Endothelial cell of umbilical vein (primary cell): ENCODE results near the gene PI4KA. TPM values are rescaled to one million over a fixed set of nuclear protein-coding genes. Genes with fewer than 3 reads are reported as not detected.

Source experiments
- BruUV-seq: library from RNA; stranded (reverse); fragments of 400-500 nt; replicated peaks from 2 replicates; lab custom pipeline; 2021; lab: Mats Ljungman, UMichigan
- CTCF ChIA-PET: fragments of 300-600, 350-600 bp; sonication (Branson Sonifier 250); formaldehyde crosslinking; loops from one replicate; lab custom pipeline; 2021; ENCODE audit warnings: antibody characterized with exemption, inconsistent platforms; lab: Charles Lee
- POLR2A ChIA-PET: fragments of 300-600, 350-600 bp; sonication (Branson Sonifier 250); formaldehyde crosslinking; loops from one replicate; lab custom pipeline; 2021; ENCODE audit warnings: antibody characterized with exemption, inconsistent platforms; lab: Charles Lee
- DNase-seq: peaks from one replicate; pipeline ENCODE4 v3.0.0-alpha.2; 2011; ENCODE audit warnings: low read depth, low spot score
- FAIRE-seq: peaks from 2 replicates; lab custom pipeline; 2011; peaks lifted over from hg19 to GRCh38; lab: Jason Lieb, UNC
- H2AFZ ChIP-seq: 2 replicates; pipeline ENCODE4 v1.6.0; 2012; ENCODE audit warnings: low read depth, low read length, control low read depth, inconsistent platforms
- H3K27ac ChIP-seq: 2 replicates; pipeline ENCODE4 v1.5.1; 2011; ENCODE audit warnings: low read depth, mild to moderate bottlenecking, control low read depth, low read length, moderate library complexity; ENCODE audit not compliant: insufficient read depth
- H3K27me3 ChIP-seq, 2 experiments: 2 replicates each; pipeline versions ENCODE4 v1.6.0 to v1.6.1; 2011; ENCODE audit warnings: low read length in 2 of 2, mixed read lengths in 1 of 2; ENCODE audit not compliant: control insufficient read depth in 2 of 2, insufficient read depth in 2 of 2
- H3K36me3 ChIP-seq, 2 experiments: 2 replicates in 1 of 2; 3 replicates in 1 of 2; pipeline ENCODE4 v1.5.1; 2011; ENCODE audit warnings: low read length in 2 of 2, mild to moderate bottlenecking in 1 of 2, moderate library complexity in 1 of 2; ENCODE audit not compliant: control insufficient read depth in 2 of 2, insufficient read depth in 2 of 2; ENCODE audit errors: extremely low read depth in 1 of 2
- H3K4me1 ChIP-seq: 3 replicates; pipeline ENCODE4 v1.5.1; 2011; ENCODE audit warnings: mild to moderate bottlenecking, low read length; ENCODE audit not compliant: control insufficient read depth, insufficient read depth; ENCODE audit errors: extremely low read depth
- H3K4me2 ChIP-seq: 2 replicates; pipeline ENCODE4 v1.6.1; 2011; ENCODE audit warnings: low read length, control low read depth, mixed read lengths; ENCODE audit not compliant: insufficient read depth
- H3K4me3 ChIP-seq, 3 experiments: fragments of 200-600 bp in 1 of 3; sonication (generic), shearing (Covaris generic) in 1 of 3; replicated peaks in 1 of 3; 2 replicates each; pipeline ENCODE4 v1.5.1; 2011 to 2016; ENCODE audit warnings: control low read depth in 3 of 3, low read length in 3 of 3, mild to moderate bottlenecking in 2 of 3, inconsistent platforms in 1 of 3, low read depth in 1 of 3, moderate library complexity in 1 of 3; ENCODE audit not compliant: insufficient read depth in 1 of 3
- H3K79me2 ChIP-seq: 2 replicates; pipeline ENCODE4 v1.6.0; 2012; ENCODE audit warnings: low read length, inconsistent platforms; ENCODE audit not compliant: control insufficient read depth, insufficient read depth
- H3K9ac ChIP-seq: replicated peaks from 2 replicates; pipeline ENCODE3; 2011; ENCODE audit warnings: low read length, control low read depth; ENCODE audit not compliant: insufficient read depth; ENCODE audit errors: extremely low read depth
- H3K9me1 ChIP-seq: replicated peaks from 3 replicates; pipeline ENCODE4 v1.6.0; 2011; ENCODE audit warnings: mild to moderate bottlenecking, low read length; ENCODE audit not compliant: control insufficient read depth, insufficient read depth; ENCODE audit errors: extremely low read depth
- H3K9me3 ChIP-seq: replicated peaks from 2 replicates; pipeline ENCODE4 v1.5.1; 2012; ENCODE audit warnings: low read length, inconsistent platforms; ENCODE audit not compliant: control insufficient read depth, insufficient read depth
- H4K20me1 ChIP-seq: replicated peaks from 2 replicates; pipeline ENCODE3; 2011; ENCODE audit warnings: mild to moderate bottlenecking, low read length; ENCODE audit not compliant: control insufficient read depth, insufficient read depth; ENCODE audit errors: extremely low read depth
- EZH2 ChIP-seq: IDR thresholded peaks from 2 replicates; pipeline ENCODE4 v1.6.1; 2012; ENCODE audit warnings: borderline replicate concordance, low read depth, mild to moderate bottlenecking, moderate library complexity, low read length, inconsistent platforms; ENCODE audit not compliant: severe bottlenecking
- FOS ChIP-seq: IDR thresholded peaks from 2 replicates; pipeline ENCODE4 v1.6.1; 2011; ENCODE audit warnings: mild to moderate bottlenecking, low read length, moderate library complexity, borderline replicate concordance; ENCODE audit not compliant: insufficient read depth
- GATA2 ChIP-seq: IDR thresholded peaks from 2 replicates; pipeline ENCODE4 v1.7.0; 2011; ENCODE audit warnings: low read depth, mild to moderate bottlenecking, moderate library complexity, mixed read lengths, low read length; ENCODE audit not compliant: insufficient read length, insufficient read depth
- JUN ChIP-seq: IDR thresholded peaks from 2 replicates; pipeline ENCODE4 v1.6.1; 2011; ENCODE audit warnings: borderline replicate concordance, low read depth; ENCODE audit not compliant: insufficient read length, insufficient read depth
- MYC ChIP-seq: IDR thresholded peaks from one replicate; pipeline ENCODE4 v1.6.1; 2011; ENCODE audit warnings: mild to moderate bottlenecking, low read depth, low read length
- POLR2A ChIP-seq: IDR thresholded peaks from 2 replicates; pipeline ENCODE4 v1.6.1; 2012; ENCODE audit warnings: low read depth, mild to moderate bottlenecking, control low read depth, low read length
- POLR2AphosphoS5 ChIP-seq: IDR thresholded peaks from 2 replicates; pipeline ENCODE4 v1.6.1; 2012; ENCODE audit warnings: low read depth, mild to moderate bottlenecking, control low read depth, low read length, moderate library complexity; ENCODE audit not compliant: insufficient read depth
- dilution Hi-C: fragments of 300-500 bp; cut with MboI; formaldehyde crosslinking; loops from one replicate; pipeline ENCODE4 v1.15.0; 2019; ENCODE audit warnings: low sequenced_read_pairs; ENCODE audit not compliant: extremely low pct_ligation_motif_present
- intact Hi-C: fragments of 100-400 bp; cut with micrococcal nuclease; formaldehyde crosslinking; loops from one replicate; pipeline ENCODE4 v1.10.0; 2022
- polyA plus RNA-seq, 4 experiments: library from polyadenylated mRNA; depleted of rRNA in 3 of 4; stranded (reverse) in 3 of 4; unstranded in 1 of 4; fragments of >200 nt; gene quantifications; 2 replicates each; pipeline versions ENCODE4 v1.2.1 to v1.2.3, GENCODE V29; 2011 to 2012; ENCODE audit warnings: missing spikeins in 1 of 4
- total RNA-seq: library from RNA; stranded (reverse); gene quantifications from 2 replicates; pipeline ENCODE4 v1.2.3, GENCODE V29; 2021
- TF ChIP-seq, protein P1 (sequence below), 2 donors: IDR thresholded peaks; 1 replicate in 1 of 2; 2 replicates in 1 of 2; pipeline ENCODE4 v1.5.1; 2011; ENCODE audit warnings: low read length in 2 of 2, mild to moderate bottlenecking in 2 of 2, moderate library complexity in 2 of 2, control low read depth in 1 of 2, inconsistent platforms in 1 of 2, low read depth in 1 of 2; ENCODE audit not compliant: insufficient read depth in 1 of 2; ENCODE audit errors: extremely low read depth in 1 of 2
- TF ChIP-seq, protein P2 (sequence below): IDR thresholded peaks from 2 replicates; pipeline ENCODE4 v1.6.1; 2011; ENCODE audit not compliant: insufficient read depth, insufficient read length

PI4KA gene
- total and polyA plus RNA-seq, 2 donors (not counting 3 experiments of a cell fraction or from before 2014, with no cell fraction given) = 28.9 to 56.4 TPM

GRCh38 chr22:20869234-20869633 lies 10.6 kb upstream of the PI4KA start:
- no peak for FAIRE-seq
- H3K4me1 ChIP-seq = peaks cover 4% of the 10 kb centered on the region
- no peak overlapping the region for H2AFZ ChIP-seq
- BruUV-seq = no TSS peak
- H3K9me3 ChIP-seq = no peaks in the 10 kb centered on the region
- intact Hi-C loops = no loop called here
- no peaks in the 10 kb centered on the region for H4K20me1 ChIP-seq
- CTCF ChIA-PET = no interaction called here
- peaks cover 3 to 10% of the 10 kb centered on the region in 2 experiments for H3K36me3 ChIP-seq
- no peak overlapping the region for H3K9ac ChIP-seq
- no peaks in the 10 kb centered on the region for H3K79me2 ChIP-seq
- H3K27me3 ChIP-seq = no peaks in the 10 kb centered on the region
- no peak overlapping the region for H3K4me3 ChIP-seq
- H3K4me2 ChIP-seq = no peak overlapping the region
- H3K27ac ChIP-seq = no peak overlapping the region
- DNase-seq = no peak
- no peak for TF ChIP-seq POLR2AphosphoS5
- TF ChIP-seq, protein P1, sequence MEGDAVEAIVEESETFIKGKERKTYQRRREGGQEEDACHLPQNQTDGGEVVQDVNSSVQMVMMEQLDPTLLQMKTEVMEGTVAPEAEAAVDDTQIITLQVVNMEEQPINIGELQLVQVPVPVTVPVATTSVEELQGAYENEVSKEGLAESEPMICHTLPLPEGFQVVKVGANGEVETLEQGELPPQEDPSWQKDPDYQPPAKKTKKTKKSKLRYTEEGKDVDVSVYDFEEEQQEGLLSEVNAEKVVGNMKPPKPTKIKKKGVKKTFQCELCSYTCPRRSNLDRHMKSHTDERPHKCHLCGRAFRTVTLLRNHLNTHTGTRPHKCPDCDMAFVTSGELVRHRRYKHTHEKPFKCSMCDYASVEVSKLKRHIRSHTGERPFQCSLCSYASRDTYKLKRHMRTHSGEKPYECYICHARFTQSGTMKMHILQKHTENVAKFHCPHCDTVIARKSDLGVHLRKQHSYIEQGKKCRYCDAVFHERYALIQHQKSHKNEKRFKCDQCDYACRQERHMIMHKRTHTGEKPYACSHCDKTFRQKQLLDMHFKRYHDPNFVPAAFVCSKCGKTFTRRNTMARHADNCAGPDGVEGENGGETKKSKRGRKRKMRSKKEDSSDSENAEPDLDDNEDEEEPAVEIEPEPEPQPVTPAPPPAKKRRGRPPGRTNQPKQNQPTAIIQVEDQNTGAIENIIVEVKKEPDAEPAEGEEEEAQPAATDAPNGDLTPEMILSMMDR (IDR thresholded peaks at IDR 0.05; ENCODE audit: extremely low read depth in 1 of 2, insufficient read depth in 1 of 2, low read depth in 1 of 2, low read length in 2 of 2) = no peak
- TF ChIP-seq MYC = no peak
- TF ChIP-seq, protein P2, sequence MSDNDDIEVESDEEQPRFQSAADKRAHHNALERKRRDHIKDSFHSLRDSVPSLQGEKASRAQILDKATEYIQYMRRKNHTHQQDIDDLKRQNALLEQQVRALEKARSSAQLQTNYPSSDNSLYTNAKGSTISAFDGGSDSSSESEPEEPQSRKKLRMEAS = no peak
- no peak for TF ChIP-seq GATA2
- no peak for TF ChIP-seq POLR2A
- no peak for TF ChIP-seq EZH2
- no peak for TF ChIP-seq JUN
- TF ChIP-seq FOS = no peak
- H3K9me1 ChIP-seq = no peaks in the 10 kb centered on the region
- dilution Hi-C loops = no loop called here
- POLR2A ChIA-PET = no interaction called here
